IMR-90 (cell line): ENCODE results near the gene ATRN. TPM values are rescaled to one million over a fixed set of nuclear protein-coding genes. Genes with fewer than 3 reads are reported as not detected.

Experiments
- ATAC-seq: fragments of 200-7000 bp; cut with Tn5 transposase; 2 replicates; pipeline ENCODE4 v1.9.1; 2020; ENCODE audit warnings: low read depth, mild to moderate bottlenecking, moderate library complexity
- BruUV-seq: library from RNA; stranded (reverse); fragments of 400-500 nt; replicated peaks from 2 replicates; lab custom pipeline; 2021; lab: Mats Ljungman, UMichigan
- CTCF ChIA-PET: fragments of 300-600 bp; formaldehyde crosslinking; extraction: SDS; loops from one replicate; lab custom pipeline; 2021; ENCODE audit warnings: antibody characterized with exemption; lab: Yijun Ruan, JAX
- POLR2A ChIA-PET: fragments of 300-600 bp; sonication (Branson Sonifier 250); formaldehyde crosslinking; loops from one replicate; lab custom pipeline; 2022; ENCODE audit warnings: antibody characterized with exemption; ENCODE audit not compliant: unreplicated experiment; lab: Charles Lee
- DNase-seq: peaks from one replicate; pipeline ENCODE4 v3.0.0; 2013
- H2AFZ ChIP-seq: replicated peaks from 2 replicates; pipeline ENCODE3; 2013; ENCODE audit warnings: low read length, mild to moderate bottlenecking; ENCODE audit not compliant: poor library complexity
- H2AK5ac ChIP-seq: 2 replicates; pipeline ENCODE4 v1.6.1; 2013; ENCODE audit warnings: low read depth, low read length, inconsistent platforms
- H2AK9ac ChIP-seq: replicated peaks from 2 replicates; pipeline ENCODE3; 2013; ENCODE audit warnings: mild to moderate bottlenecking, low read depth, low read length, moderate library complexity; ENCODE audit not compliant: poor library complexity
- H2BK120ac ChIP-seq: 2 replicates; pipeline ENCODE4 v1.6.1; 2013; ENCODE audit warnings: low read depth, low read length, inconsistent platforms
- H2BK15ac ChIP-seq: 3 replicates; pipeline ENCODE4 v1.6.1; 2013; ENCODE audit warnings: low read depth, low read length, inconsistent platforms
- H2BK20ac ChIP-seq: 2 replicates; pipeline ENCODE4 v1.6.1; 2013; ENCODE audit warnings: low read depth, mild to moderate bottlenecking, inconsistent platforms, low read length, moderate library complexity
- H2BK5ac ChIP-seq: 2 replicates; pipeline ENCODE4 v1.6.1; 2013; ENCODE audit warnings: mild to moderate bottlenecking, low read depth, low read length, inconsistent platforms; ENCODE audit not compliant: poor library complexity, severe bottlenecking
- H3K14ac ChIP-seq: replicated peaks from 2 replicates; pipeline ENCODE4 v1.6.1; 2013; ENCODE audit warnings: low read depth, low read length, inconsistent platforms
- H3K18ac ChIP-seq: 2 replicates; pipeline ENCODE4 v1.6.1; 2013; ENCODE audit warnings: low read depth, low read length, control low read depth
- H3K23ac ChIP-seq: 2 replicates; pipeline ENCODE4 v1.6.1; 2013; ENCODE audit warnings: low read depth, low read length, inconsistent platforms
- H3K27ac ChIP-seq: 2 replicates; pipeline ENCODE4 v1.5.1; 2013; ENCODE audit warnings: mild to moderate bottlenecking, control low read depth, low read length; ENCODE audit not compliant: insufficient read depth
- H3K27me3 ChIP-seq: 2 replicates; pipeline ENCODE4 v1.6.1; 2013; ENCODE audit warnings: low read length; ENCODE audit not compliant: control insufficient read depth, insufficient read depth
- H3K36me3 ChIP-seq: 2 replicates; pipeline ENCODE4 v1.6.1; 2013; ENCODE audit warnings: low read length, mixed read lengths; ENCODE audit not compliant: control insufficient read depth, insufficient read depth
- H3K4ac ChIP-seq: 2 replicates; pipeline ENCODE4 v1.6.1; 2013; ENCODE audit warnings: low read depth, low read length, inconsistent platforms
- H3K4me1 ChIP-seq: 2 replicates; pipeline ENCODE4 v1.6.1; 2013; ENCODE audit warnings: low read length, mixed read lengths; ENCODE audit not compliant: control insufficient read depth, insufficient read depth
- H3K4me2 ChIP-seq: 2 replicates; pipeline ENCODE4 v1.6.1; 2013; ENCODE audit warnings: low read depth, mild to moderate bottlenecking, control low read depth, low read length, moderate library complexity
- H3K4me3 ChIP-seq: 2 replicates; pipeline ENCODE4 v1.5.1; 2013; ENCODE audit warnings: low read depth, mild to moderate bottlenecking, control low read depth, low read length, moderate library complexity; ENCODE audit not compliant: insufficient read depth
- H3K56ac ChIP-seq: 2 replicates; pipeline ENCODE4 v1.6.1; 2013; ENCODE audit warnings: low read length, inconsistent platforms; ENCODE audit not compliant: insufficient read depth; ENCODE audit errors: extremely low read depth
- H3K79me1 ChIP-seq, 2 experiments: 2 replicates each; pipeline ENCODE4 v1.6.1; 2013; ENCODE audit warnings: low read length in 2 of 2, inconsistent platforms in 1 of 2, low read depth in 1 of 2
- H3K9ac ChIP-seq: 2 replicates; pipeline ENCODE4 v1.6.1; 2013; ENCODE audit warnings: low read depth, low read length, control low read depth
- H3K9me1 ChIP-seq: 2 replicates; pipeline ENCODE4 v1.6.1; 2013; ENCODE audit warnings: low read length, inconsistent platforms; ENCODE audit not compliant: insufficient read depth
- H3K9me3 ChIP-seq: 2 replicates; pipeline ENCODE4 v1.6.1; 2013; ENCODE audit warnings: low read length; ENCODE audit not compliant: control insufficient read depth, insufficient read depth
- H4K20me1 ChIP-seq: 2 replicates; pipeline ENCODE4 v1.6.1; 2013; ENCODE audit warnings: low read length, inconsistent platforms; ENCODE audit not compliant: insufficient read depth
- H4K5ac ChIP-seq: 2 replicates; pipeline ENCODE4 v1.6.1; 2013; ENCODE audit warnings: mild to moderate bottlenecking, low read depth, low read length, control low read depth
- H4K8ac ChIP-seq, 2 experiments: 2 replicates each; pipeline ENCODE4 v1.6.1; 2013; ENCODE audit warnings: low read depth in 2 of 2, low read length in 2 of 2, control low read depth in 1 of 2, inconsistent platforms in 1 of 2
- H4K91ac ChIP-seq: 2 replicates; pipeline ENCODE4 v1.6.1; 2013; ENCODE audit warnings: low read depth, low read length, inconsistent platforms; ENCODE audit not compliant: insufficient read depth
- BHLHE40 ChIP-seq: fragments of 150-350 bp; IDR thresholded peaks from 2 replicates; pipeline ENCODE4 v1.6.1; 2016; ENCODE audit warnings: mild to moderate bottlenecking, low read depth, low read length
- CEBPB ChIP-seq: IDR thresholded peaks from 2 replicates; pipeline ENCODE4 v1.6.1; 2012; ENCODE audit warnings: low read depth, low read length, improper control_type of control experiment
- CHD1 ChIP-seq: IDR thresholded peaks from 2 replicates; pipeline ENCODE4 v1.6.1; 2012; ENCODE audit warnings: low read depth, low read length, improper control_type of control experiment
- CTCF ChIP-seq: conservative IDR thresholded peaks from 2 replicates; pipeline ENCODE4 v1.5.1; 2012; ENCODE audit warnings: mild to moderate bottlenecking, low read depth, low read length, improper control_type of control experiment
- ELK1 ChIP-seq: fragments of 150-350 bp; IDR thresholded peaks from 2 replicates; pipeline ENCODE4 v1.6.1; 2016; ENCODE audit warnings: low read depth, mild to moderate bottlenecking, low read length, moderate library complexity, borderline replicate concordance
- FOS ChIP-seq: fragments of 150-350 bp; IDR thresholded peaks from 2 replicates; pipeline ENCODE4 v1.6.1; 2016; ENCODE audit warnings: low read depth, low read length
- MAFK ChIP-seq: IDR thresholded peaks from 2 replicates; pipeline ENCODE4 v1.6.1; 2012; ENCODE audit warnings: low read depth, low read length, improper control_type of control experiment
- MAZ ChIP-seq: IDR thresholded peaks from 2 replicates; pipeline ENCODE4 v1.6.1; 2012; ENCODE audit warnings: low read depth, mild to moderate bottlenecking, low read length, improper control_type of control experiment, moderate library complexity, borderline replicate concordance
- MXI1 ChIP-seq: IDR thresholded peaks from 2 replicates; pipeline ENCODE4 v1.6.1; 2012; ENCODE audit warnings: low read depth, mild to moderate bottlenecking, low read length, moderate library complexity, borderline replicate concordance
- NFE2L2 ChIP-seq: fragments of 150-350 bp; IDR thresholded peaks from 2 replicates; pipeline ENCODE4 v1.6.1; 2016; ENCODE audit warnings: low read depth, mild to moderate bottlenecking, low read length
- POLR2A ChIP-seq: IDR thresholded peaks from 2 replicates; pipeline ENCODE4 v1.6.1; 2012; ENCODE audit warnings: mild to moderate bottlenecking, low read depth, low read length
- RAD21 ChIP-seq: IDR thresholded peaks from 2 replicates; pipeline ENCODE4 v1.6.1; 2012; ENCODE audit warnings: low read length, improper control_type of control experiment
- RCOR1 ChIP-seq: IDR thresholded peaks from 2 replicates; pipeline ENCODE4 v1.6.1; 2012; ENCODE audit warnings: mild to moderate bottlenecking, low read length, improper control_type of control experiment; ENCODE audit not compliant: insufficient replicate concordance
- RFX5 ChIP-seq: IDR thresholded peaks from 2 replicates; pipeline ENCODE4 v1.8.0; 2012; ENCODE audit warnings: low read depth, mild to moderate bottlenecking, low read length, moderate library complexity
- SMC3 ChIP-seq: fragments of 150-350 bp; IDR thresholded peaks from 2 replicates; pipeline ENCODE4 v1.6.1; 2016; ENCODE audit warnings: low read depth, mild to moderate bottlenecking, antibody characterized with exemption, low read length, moderate library complexity
- USF2 ChIP-seq: fragments of 150-350 bp; IDR thresholded peaks from 2 replicates; pipeline ENCODE4 v1.6.1; 2017; ENCODE audit warnings: mild to moderate bottlenecking, antibody characterized with exemption, low read length, low read depth
- WGBS, 2 experiments: methylation state at CpG; one replicate each; pipeline versions ENCODE4 v1.1.5 to v1.1.7; 2013; ENCODE audit warnings: missing lambda C conversion rate in 2 of 2; ENCODE audit not compliant: insufficient read length in 1 of 2; ENCODE audit errors: extremely low coverage in 2 of 2; 5-methylcytosine and 5-hydroxymethylcytosine counted together
- dilution Hi-C: fragments of 300-500 bp; cut with HindIII; formaldehyde crosslinking; loops from one replicate; pipeline ENCODE4 v1.14.3; 2018; ENCODE audit warnings: low sequenced_read_pairs; ENCODE audit not compliant: unreplicated experiment
- in situ Hi-C: fragments of 300-500 bp; cut with MboI; formaldehyde crosslinking; loops from 3 replicates; pipeline ENCODE4 v1.14.3; 2019; ENCODE audit warnings: low sequenced_read_pairs, inconsistent platforms, mixed read lengths
- intact Hi-C: fragments of 100-400 bp; cut with micrococcal nuclease; formaldehyde crosslinking; loops from 2 replicates; pipeline ENCODE4 v1.10.0; 2022
- polyA plus RNA-seq, 3 experiments: library from polyadenylated mRNA; depleted of rRNA; stranded (reverse); fragments of >200 nt; gene quantifications; 2 replicates each; pipeline ENCODE4 v1.2.3, GENCODE V29; 2012; ENCODE audit warnings: low replicate concordance in 1 of 3
- total RNA-seq: library from RNA; depleted of rRNA; stranded (reverse); fragments of >200 nt; gene quantifications from 2 replicates; pipeline ENCODE4 v1.2.3, GENCODE V29; 2012

Gene ATRN
- total and polyA plus RNA-seq, 2 of the 4 experiments (the other 2 are of a cell fraction) = 32.3 to 46.2 TPM

- Histone ChIP-seq H3K23ac (no peak within 1 kb of the TSS), H3K4me3 (no peak within 1 kb of the TSS), H3K27me3 (peaks cover 55% of the 10 kb centered on the region), H3K36me3 (no peaks in the 10 kb centered on the region), H3K4me1 (no peaks in the 10 kb centered on the region), H3K56ac (no peak within 1 kb of the TSS), H3K9ac (no peak within 1 kb of the TSS), H2BK20ac (no peak within 1 kb of the TSS), H3K27ac (no peak within 1 kb of the TSS), H2AK5ac (no peak within 1 kb of the TSS), H4K20me1 (0 out of 2 replicates have a peak, but pooled peaks cover 3% of the 10 kb centered on the region), H4K8ac (no peak within 1 kb of the TSS), H2BK5ac (no peak within 1 kb of the TSS), H2AK9ac (no peak within 1 kb of the TSS), H3K9me1 (no peaks in the 10 kb centered on the region), H3K4ac (no peak within 1 kb of the TSS), H4K91ac (no peak within 1 kb of the TSS), H3K9me3 (no peaks in the 10 kb centered on the region), H3K79me1 (no peaks in the 10 kb centered on the region), H2BK120ac (no peak within 1 kb of the TSS), H4K5ac (no peak within 1 kb of the TSS), H2AFZ (no peak within 1 kb of the TSS), H3K14ac (no peak within 1 kb of the TSS), H2BK15ac (no peak within 1 kb of the TSS), H3K4me2 (no peak within 1 kb of the TSS), H3K18ac (no peak within 1 kb of the TSS)
- 46% methylated on average over 6 of the region's 19 CpGs; no CpG with 5 or more reads in 1 of the 2 experiments for WGBS, 2 experiments
- ChIA-PET CTCF (no interaction called here), POLR2A (no interaction called here)
- in situ Hi-C loops (no loop called here), dilution Hi-C loops (no loop called here), intact Hi-C loops (no loop called here)
- DNase-seq (no peak), ATAC-seq (no peak)
- TF ChIP-seq BHLHE40 (no peak), MAZ (no peak), CTCF (no peak), NFE2L2 (no peak), CHD1 (no peak), POLR2A (no peak), FOS (no peak), RFX5 (no peak), ELK1 (no peak), CEBPB (no peak), SMC3 (no peak), RAD21 (no peak), MAFK (no peak), MXI1 (no peak), USF2 (no peak), RCOR1 (no peak)
- BruUV-seq = no TSS peak
Observed at GRCh38 chr20:3663031-3663701, 192.3 kb downstream of the ATRN start, which contains the start of gene GFRA4. GFRA4 (minus strand) TSS chr20:3663399; CDS start chr20:3663399, 0 bp downstream.
